Gastroesophageal sphincter (tissue), 3 donors: ENCODE measurements around the gene CDC42BPG.

Experiments
- CTCF ChIP-seq, 4 experiments: fragments of 200-600 bp in 2 of 4; fragments of 450-650 bp in 2 of 4; sonication (generic) in 1 of 4; IDR thresholded peaks; one replicate each; pipeline ENCODE4 v1.5.1; 2017 to 2019; ENCODE audit warnings: antibody characterized with exemption in 4 of 4, mild to moderate bottlenecking in 2 of 4, moderate library complexity in 2 of 4
- EP300 ChIP-seq: sonication (generic); formaldehyde crosslinking; IDR thresholded peaks from one replicate; pipeline ENCODE4 v1.6.1; 2017; ENCODE audit warnings: antibody characterized with exemption, mild to moderate bottlenecking
- POLR2A ChIP-seq, 2 donors: fragments of 450-650 bp; IDR thresholded peaks; one replicate each; pipeline ENCODE4 v1.6.1; 2017; ENCODE audit warnings: antibody characterized with exemption in 2 of 2, mild to moderate bottlenecking in 2 of 2, moderate library complexity in 1 of 2
- POLR2AphosphoS5 ChIP-seq: sonication (generic); formaldehyde crosslinking; IDR thresholded peaks from one replicate; pipeline ENCODE4 v1.6.1; 2017; ENCODE audit warnings: antibody characterized with exemption

GRCh38 chr11:64799256-64799622 lies 45.2 kb downstream of the CDC42BPG start:
- TF ChIP-seq POLR2AphosphoS5 (no peak), CTCF (IDR thresholded peaks at IDR 0.05) (no peak), EP300 (no peak), POLR2A (IDR thresholded peaks at IDR 0.05) (no peak)
